ENCODE measurements around the gene SFT2D1.

SFT2D1 gene

DNA sequence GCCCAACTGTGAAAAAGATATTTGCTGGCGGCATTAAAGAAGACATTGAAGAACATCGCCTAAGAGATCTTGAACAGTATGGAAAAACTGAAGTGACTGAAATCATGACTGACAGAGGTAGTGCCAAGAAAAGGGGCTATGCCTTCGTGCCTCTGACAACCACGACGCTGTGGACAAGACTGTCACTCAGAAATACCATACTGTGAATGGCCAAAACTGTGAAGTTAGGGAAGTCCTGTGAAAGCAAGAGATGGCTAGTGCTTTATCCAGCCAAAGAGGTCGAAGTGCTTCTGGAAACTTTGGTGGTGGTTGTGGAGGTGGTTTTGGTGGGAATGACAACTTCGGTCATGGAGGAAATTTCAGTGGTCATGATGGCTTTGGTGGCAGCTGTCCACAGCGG lies 7.5 kb downstream of the SFT2D1 start:
- no peak for DNase-seq (ENCODE audit: low read depth)
- TF ChIP-seq, protein P1, sequence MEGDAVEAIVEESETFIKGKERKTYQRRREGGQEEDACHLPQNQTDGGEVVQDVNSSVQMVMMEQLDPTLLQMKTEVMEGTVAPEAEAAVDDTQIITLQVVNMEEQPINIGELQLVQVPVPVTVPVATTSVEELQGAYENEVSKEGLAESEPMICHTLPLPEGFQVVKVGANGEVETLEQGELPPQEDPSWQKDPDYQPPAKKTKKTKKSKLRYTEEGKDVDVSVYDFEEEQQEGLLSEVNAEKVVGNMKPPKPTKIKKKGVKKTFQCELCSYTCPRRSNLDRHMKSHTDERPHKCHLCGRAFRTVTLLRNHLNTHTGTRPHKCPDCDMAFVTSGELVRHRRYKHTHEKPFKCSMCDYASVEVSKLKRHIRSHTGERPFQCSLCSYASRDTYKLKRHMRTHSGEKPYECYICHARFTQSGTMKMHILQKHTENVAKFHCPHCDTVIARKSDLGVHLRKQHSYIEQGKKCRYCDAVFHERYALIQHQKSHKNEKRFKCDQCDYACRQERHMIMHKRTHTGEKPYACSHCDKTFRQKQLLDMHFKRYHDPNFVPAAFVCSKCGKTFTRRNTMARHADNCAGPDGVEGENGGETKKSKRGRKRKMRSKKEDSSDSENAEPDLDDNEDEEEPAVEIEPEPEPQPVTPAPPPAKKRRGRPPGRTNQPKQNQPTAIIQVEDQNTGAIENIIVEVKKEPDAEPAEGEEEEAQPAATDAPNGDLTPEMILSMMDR (IDR thresholded peaks at IDR 0.05; ENCODE audit: low read length, missing control alignments): no peak
- no peak overlapping the region for H3K4me3 ChIP-seq (replicated peaks; ENCODE audit: low read depth, low read length)

DNA sequence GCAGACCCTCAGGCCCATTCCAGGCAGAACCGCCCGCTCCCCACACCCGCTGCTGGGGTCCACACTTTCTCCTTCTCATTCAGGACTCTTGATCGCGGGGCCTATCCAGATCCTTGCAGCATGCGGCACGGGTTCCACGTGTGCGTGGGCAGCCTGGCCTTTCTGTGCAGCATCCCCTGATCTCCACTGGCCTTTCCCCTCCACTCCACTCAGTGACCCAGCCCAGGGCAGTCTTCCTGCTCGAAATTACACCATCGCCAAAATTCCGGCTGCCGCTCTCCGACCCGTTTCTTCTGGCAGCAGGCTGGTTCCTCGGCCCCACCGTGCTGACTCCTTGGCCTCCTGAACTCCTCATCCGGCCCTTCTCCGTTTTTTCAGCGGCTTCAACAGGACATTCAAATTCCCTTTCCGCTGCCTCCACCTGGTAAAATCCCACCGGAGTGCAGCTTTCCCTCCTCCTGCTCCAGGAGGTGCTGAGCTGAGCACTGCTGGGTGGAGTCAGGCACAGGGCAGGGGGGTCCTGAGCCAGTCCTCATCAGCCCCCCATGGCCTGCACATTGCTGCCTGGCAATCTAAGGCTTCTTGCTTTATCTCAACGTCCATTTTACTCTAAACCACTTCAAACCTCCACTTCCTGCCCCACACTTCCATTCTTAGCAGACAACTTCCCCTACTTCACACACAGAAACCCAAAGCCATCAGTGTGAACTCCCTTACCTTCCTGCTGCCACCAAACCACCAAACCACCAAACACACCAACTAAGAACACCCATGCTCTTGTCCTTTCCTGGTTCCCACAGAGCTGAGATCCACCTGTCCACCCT lies 9.0 kb downstream of the SFT2D1 start:
- H3K4me3 ChIP-seq (replicated peaks; ENCODE audit: low read depth, low read length): no peak overlapping the region

DNA sequence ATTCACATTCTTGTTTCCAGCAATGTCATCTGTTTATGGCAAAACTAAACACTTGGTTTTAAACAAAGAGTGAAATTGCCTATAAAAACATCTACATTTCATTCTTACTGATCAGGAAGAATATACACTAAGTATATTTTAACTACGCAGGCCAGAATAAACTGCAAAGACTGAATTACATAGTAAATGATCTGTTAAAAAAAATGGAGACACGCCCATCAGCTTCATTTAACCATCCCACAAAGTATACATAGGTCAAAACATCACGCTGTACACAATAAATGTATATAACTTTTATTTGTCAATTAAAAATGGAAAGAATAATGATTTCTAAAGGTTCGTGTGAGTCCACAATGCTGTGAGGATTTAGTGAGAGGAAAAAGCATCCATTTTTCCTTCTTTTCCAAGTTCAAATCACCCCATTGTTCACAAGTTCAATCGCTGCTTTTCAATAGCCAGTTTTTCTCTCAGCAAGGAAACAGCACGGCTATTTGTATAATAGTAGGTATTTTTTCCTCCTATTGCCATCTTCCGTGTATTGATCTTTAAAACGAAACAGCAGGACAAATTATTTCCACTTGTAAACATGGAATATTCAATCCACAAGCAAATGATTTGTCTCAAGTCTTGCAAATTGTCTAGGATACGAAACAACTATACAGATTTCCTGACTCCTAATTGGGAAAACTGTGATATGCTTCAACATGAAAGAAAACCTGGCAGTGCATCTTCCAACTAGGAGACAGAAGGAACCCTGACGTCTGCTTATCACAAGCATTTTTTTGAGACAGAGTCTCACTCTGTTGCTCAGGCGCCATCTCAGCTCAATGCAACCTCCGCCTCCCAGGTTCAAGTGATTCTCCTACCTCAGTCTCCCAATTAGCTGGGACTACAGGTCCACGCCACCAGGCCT lies 10.6 kb downstream of the SFT2D1 start:
- TF ChIP-seq, protein P1 (IDR thresholded peaks at IDR 0.05; ENCODE audit: low read length, missing control alignments): no peak
- H3K4me3 ChIP-seq (replicated peaks; ENCODE audit: low read depth, low read length): no peak overlapping the region
- DNase-seq (ENCODE audit: low read depth): no peak

More for the DNA sequence above, 9.0 kb downstream of the SFT2D1 start:
- no peak for DNase-seq (ENCODE audit: low read depth)
- TF ChIP-seq, protein P1 (IDR thresholded peaks at IDR 0.05; ENCODE audit: low read length, missing control alignments): no peak

DNA sequence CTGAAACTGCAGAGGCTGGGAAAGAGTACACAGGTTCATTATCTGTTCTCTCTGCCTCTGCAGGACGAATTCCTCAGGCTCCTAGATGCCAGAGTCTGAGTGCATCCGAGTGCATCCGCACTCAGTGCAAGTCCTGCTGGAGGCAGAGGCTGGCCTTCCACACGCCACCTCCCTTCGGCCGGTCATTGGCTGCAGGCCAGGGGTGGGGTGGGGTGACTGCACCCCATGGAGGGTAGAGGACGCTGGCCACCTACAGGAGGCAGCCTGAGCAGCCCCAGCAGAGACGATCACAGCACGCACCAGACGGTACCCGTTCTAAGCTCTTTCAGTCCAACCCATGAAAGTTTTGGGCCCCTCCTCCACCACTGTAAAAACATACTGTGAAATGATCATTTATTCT lies 11.7 kb downstream of the SFT2D1 start:
- no peak overlapping the region for H3K4me3 ChIP-seq (replicated peaks; ENCODE audit: low read depth, low read length)
- TF ChIP-seq, protein P1 (IDR thresholded peaks at IDR 0.05; ENCODE audit: low read length, missing control alignments): peak; percentile 12
- peak; percentile 42 for DNase-seq (ENCODE audit: low read depth)

DNA sequence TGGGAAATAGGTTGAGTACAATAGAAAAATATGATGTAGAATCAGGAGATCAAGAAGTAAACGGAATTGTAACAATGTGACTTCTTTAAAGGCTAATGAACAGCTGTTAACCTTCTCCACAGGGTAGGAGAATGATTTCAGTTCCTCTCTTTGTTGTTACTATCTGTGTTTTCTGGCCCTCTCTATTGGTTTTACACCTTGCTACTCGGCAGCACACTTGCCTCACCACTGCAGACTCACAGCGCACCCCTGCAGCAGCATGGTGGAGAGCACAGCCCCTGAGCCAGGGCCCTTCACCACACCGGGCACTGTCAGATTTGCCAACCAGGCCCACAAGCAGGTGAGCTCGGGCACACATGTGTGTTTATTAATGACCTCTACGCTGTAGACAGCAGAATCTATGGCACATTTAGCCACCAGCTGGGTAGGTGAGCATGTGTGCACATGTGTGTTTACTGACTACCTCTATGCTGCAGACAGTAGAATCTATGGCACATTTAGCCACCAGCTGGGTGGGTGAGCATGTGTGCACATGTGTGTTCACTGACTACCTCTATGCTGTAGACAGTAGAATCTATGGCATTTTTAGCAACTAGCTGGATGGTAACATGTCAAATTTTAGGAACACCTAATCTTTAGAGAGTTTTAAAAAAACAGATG lies 16.8 kb downstream of the SFT2D1 start:
- TF ChIP-seq, protein P1 (IDR thresholded peaks at IDR 0.05; ENCODE audit: low read length, missing control alignments): no peak
- H3K4me3 ChIP-seq (replicated peaks; ENCODE audit: low read depth, low read length): no peak overlapping the region
- no peak for DNase-seq (ENCODE audit: low read depth)

DNA sequence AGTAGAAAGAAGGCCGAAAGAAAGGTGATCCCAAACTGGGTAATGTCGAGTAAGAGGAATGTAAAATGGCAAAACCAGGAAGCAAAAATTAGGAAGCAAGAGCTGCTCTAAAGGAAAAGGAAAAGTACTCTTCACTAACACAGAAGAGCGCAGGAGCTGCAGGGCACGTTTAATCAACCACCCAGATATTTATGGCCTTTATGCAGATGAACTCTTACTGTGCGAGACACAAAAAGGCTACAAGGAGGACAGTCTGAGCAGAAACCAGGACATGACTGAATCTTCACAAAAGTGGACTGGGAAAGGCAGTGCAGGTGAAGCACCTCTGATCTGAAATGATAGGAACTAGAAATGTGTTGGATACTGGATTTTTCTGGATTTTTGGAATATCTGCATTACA lies 18.9 kb downstream of the SFT2D1 start:
- no peak for DNase-seq (ENCODE audit: low read depth)
- TF ChIP-seq, protein P1 (IDR thresholded peaks at IDR 0.05; ENCODE audit: low read length, missing control alignments): no peak
- no peak overlapping the region for H3K4me3 ChIP-seq (replicated peaks; ENCODE audit: low read depth, low read length)

All from fibroblast of pulmonary artery (primary cell).